ENCODE results near the gene PTGS1. TPM values are rescaled to one million over a fixed set of nuclear protein-coding genes. Genes with fewer than 3 reads are reported as not detected.
"Not testable (repeated sequence)": the region's sequence is repeated elsewhere in the genome, so short reads cannot be mapped to it uniquely, and the experiment has no call there.

Gene PTGS1
- total and polyA plus RNA-seq, 4 donors = 2.9 to 12.8 (median 5.0) TPM

DNA sequence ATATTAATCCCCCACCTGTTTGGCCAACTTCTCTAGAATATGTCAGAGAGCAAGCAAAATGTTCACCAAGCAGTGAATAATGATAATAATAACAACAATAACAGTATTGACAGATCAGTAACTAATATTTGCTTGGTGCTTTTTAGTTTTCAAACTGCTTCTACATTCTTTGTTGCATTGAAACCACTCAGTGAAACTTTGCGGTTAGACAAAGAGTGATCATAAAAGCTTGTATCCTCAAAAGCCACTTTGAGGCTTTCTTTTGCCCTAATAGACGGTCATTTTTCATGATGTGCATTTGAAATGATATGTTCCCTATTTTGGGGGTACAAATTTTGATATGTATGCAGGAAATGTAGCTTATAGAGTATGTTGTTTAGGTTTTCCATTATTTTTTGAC, 43.6 kb upstream of the PTGS1 start:
- 94 to 95% methylated on average over 2 of the region's 2 CpGs for WGBS, 2 donors
- H3K27ac ChIP-seq (ENCODE audit: low read depth in 1 of 2, low read length in 1 of 2) = no peak overlapping the region
- no peaks in the 10 kb centered on the region for H3K9me3 ChIP-seq (ENCODE audit: control insufficient read depth in 4 of 4, insufficient read depth in 3 of 4, low read length in 3 of 4)
- peaks cover 7 to 19% (median 13%) of the 10 kb centered on the region in 4 donors for H3K36me3 ChIP-seq (ENCODE audit: control insufficient read depth in 4 of 4, insufficient read depth in 4 of 4, low read length in 4 of 4)
- ATAC-seq (ENCODE audit: insufficient read depth, low FRiP score) = no peak
- H3K4me1 ChIP-seq (ENCODE audit: control insufficient read depth in 5 of 5, insufficient read depth in 5 of 5, low read length in 5 of 5) = peaks cover 0 to 12% (median 0%) of the 10 kb centered on the region in 5 donors
- no peak overlapping the region for H3K9ac ChIP-seq (ENCODE audit: insufficient read depth in 1 of 2, low read length in 2 of 2)
- H3K4me3 ChIP-seq = no peak overlapping the region
- TF ChIP-seq, protein P1, sequence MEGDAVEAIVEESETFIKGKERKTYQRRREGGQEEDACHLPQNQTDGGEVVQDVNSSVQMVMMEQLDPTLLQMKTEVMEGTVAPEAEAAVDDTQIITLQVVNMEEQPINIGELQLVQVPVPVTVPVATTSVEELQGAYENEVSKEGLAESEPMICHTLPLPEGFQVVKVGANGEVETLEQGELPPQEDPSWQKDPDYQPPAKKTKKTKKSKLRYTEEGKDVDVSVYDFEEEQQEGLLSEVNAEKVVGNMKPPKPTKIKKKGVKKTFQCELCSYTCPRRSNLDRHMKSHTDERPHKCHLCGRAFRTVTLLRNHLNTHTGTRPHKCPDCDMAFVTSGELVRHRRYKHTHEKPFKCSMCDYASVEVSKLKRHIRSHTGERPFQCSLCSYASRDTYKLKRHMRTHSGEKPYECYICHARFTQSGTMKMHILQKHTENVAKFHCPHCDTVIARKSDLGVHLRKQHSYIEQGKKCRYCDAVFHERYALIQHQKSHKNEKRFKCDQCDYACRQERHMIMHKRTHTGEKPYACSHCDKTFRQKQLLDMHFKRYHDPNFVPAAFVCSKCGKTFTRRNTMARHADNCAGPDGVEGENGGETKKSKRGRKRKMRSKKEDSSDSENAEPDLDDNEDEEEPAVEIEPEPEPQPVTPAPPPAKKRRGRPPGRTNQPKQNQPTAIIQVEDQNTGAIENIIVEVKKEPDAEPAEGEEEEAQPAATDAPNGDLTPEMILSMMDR (IDR thresholded peaks at IDR 0.05; ENCODE audit: control extremely low read depth, extremely low read depth) = no peak
- no peak for DNase-seq
- H3K27me3 ChIP-seq (ENCODE audit: control insufficient read depth in 3 of 3, insufficient read depth in 3 of 3, low read length in 2 of 3) = no peaks in the 10 kb centered on the region

DNA sequence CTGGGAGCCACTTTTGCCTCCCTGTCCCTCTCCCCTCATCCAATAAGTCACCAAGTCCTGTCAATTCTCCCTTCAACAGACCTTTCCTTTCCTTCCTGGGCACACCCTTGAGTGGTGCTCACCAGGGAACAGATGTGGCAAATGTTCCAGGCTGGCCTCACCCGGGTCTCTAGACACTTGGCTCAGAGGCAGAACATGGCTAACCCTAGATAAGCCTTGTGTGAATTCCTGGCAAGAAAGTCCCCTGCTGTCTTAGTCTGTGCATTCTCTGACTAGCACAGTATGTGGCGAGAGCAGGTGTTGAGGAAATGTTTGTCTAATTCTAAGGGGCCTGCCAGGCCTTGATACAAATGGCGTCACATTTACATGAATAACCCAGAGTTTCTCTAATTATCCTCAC, 41.2 kb upstream of the PTGS1 start:
- WGBS, 2 donors = 72 to 87% methylated on average over 3 of the region's 3 CpGs
- Histone ChIP-seq H3K27me3 (ENCODE audit: control insufficient read depth in 3 of 3, insufficient read depth in 3 of 3, low read length in 2 of 3) (no peaks in the 10 kb centered on the region), H3K9me3 (ENCODE audit: control insufficient read depth in 4 of 4, insufficient read depth in 3 of 4, low read length in 3 of 4) (no peaks in the 10 kb centered on the region)

DNA sequence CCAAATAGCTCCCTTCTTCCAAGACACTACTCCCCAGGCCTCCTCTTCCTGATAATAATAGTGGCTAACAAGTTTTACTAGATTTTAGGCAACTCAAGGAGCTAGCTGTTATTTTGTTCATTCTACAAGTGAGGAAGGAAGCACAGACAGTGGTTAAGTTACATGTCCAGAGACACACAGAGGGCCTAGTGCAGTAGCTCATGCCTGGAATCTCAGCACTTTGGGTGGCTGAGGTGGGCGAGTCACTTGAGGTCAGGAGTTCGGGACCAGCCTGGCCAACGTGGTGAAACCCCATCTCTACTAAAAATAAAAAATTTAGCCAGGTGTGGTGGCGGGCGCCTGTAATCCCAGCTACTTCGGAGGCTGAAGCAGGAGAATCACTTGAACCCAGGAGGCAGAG, 40.4 kb upstream of the PTGS1 start:
- ATAC-seq (ENCODE audit: insufficient read depth, low FRiP score); H3K36me3 ChIP-seq (ENCODE audit: control insufficient read depth in 4 of 4, insufficient read depth in 4 of 4, low read length in 4 of 4); H3K9me3 ChIP-seq (ENCODE audit: control insufficient read depth in 4 of 4, insufficient read depth in 3 of 4, low read length in 3 of 4); H3K4me3 ChIP-seq; DNase-seq; H3K4me1 ChIP-seq (ENCODE audit: control insufficient read depth in 5 of 5, insufficient read depth in 5 of 5, low read length in 5 of 5); H3K27ac ChIP-seq (ENCODE audit: low read depth in 1 of 2, low read length in 1 of 2); H3K9ac ChIP-seq (ENCODE audit: insufficient read depth in 1 of 2, low read length in 2 of 2); H3K27me3 ChIP-seq (ENCODE audit: control insufficient read depth in 3 of 3, insufficient read depth in 3 of 3, low read length in 2 of 3): not testable (repeated sequence)
- 86 to 87% methylated on average over 6 of the region's 6 CpGs for WGBS, 2 donors

More for the DNA sequence above, 41.2 kb upstream of the PTGS1 start:
- no peak for DNase-seq
- H3K27ac ChIP-seq (ENCODE audit: low read depth in 1 of 2, low read length in 1 of 2) = no peak overlapping the region
- TF ChIP-seq, protein P1 (IDR thresholded peaks at IDR 0.05; ENCODE audit: control extremely low read depth, extremely low read depth) = no peak
- peaks cover 0 to 5% (median 3%) of the 10 kb centered on the region in 4 donors for H3K36me3 ChIP-seq (ENCODE audit: control insufficient read depth in 4 of 4, insufficient read depth in 4 of 4, low read length in 4 of 4)
- H3K4me3 ChIP-seq = no peak overlapping the region
- peaks cover 0 to 10% (median 0%) of the 10 kb centered on the region in 5 donors for H3K4me1 ChIP-seq (ENCODE audit: control insufficient read depth in 5 of 5, insufficient read depth in 5 of 5, low read length in 5 of 5)
- ATAC-seq (ENCODE audit: insufficient read depth, low FRiP score) = no peak
- H3K9ac ChIP-seq (ENCODE audit: insufficient read depth in 1 of 2, low read length in 2 of 2) = no peak overlapping the region

DNA sequence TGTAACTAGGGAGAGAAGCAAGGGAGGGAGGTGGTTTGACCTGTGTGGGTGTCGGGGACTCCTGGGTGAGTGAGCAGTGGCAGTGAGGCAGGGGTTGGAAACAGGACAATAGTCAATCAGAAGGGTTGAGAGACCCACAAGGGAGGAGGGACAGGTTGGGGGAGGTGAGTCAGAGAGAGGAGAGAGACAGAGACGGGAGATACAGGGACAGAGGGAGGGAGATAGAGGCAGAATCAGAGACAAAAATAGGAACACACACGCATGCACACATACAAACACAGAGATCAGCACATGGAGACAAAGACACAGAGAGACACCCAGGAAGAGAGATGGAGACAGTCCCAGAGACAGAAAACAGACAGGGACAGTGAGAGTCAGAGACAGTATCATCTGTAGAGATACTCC, 39.3 kb upstream of the PTGS1 start:
- Histone ChIP-seq H3K9me3 (ENCODE audit: control insufficient read depth in 4 of 4, insufficient read depth in 3 of 4, low read length in 3 of 4) (no peaks in the 10 kb centered on the region), H3K36me3 (ENCODE audit: control insufficient read depth in 4 of 4, insufficient read depth in 4 of 4, low read length in 4 of 4) (peaks cover 0 to 5% (median 1%) of the 10 kb centered on the region in 4 donors), H3K4me3 (no peak overlapping the region), H3K4me1 (ENCODE audit: control insufficient read depth in 5 of 5, insufficient read depth in 5 of 5, low read length in 5 of 5) (peaks cover 0 to 10% (median 0%) of the 10 kb centered on the region in 5 donors), H3K9ac (ENCODE audit: insufficient read depth in 1 of 2, low read length in 2 of 2) (no peak overlapping the region), H3K27ac (ENCODE audit: low read depth in 1 of 2, low read length in 1 of 2) (no peak overlapping the region), H3K27me3 (ENCODE audit: control insufficient read depth in 3 of 3, insufficient read depth in 3 of 3, low read length in 2 of 3) (peaks cover 0 to 2% (median 0%) of the 10 kb centered on the region in 3 donors)
- no peak for DNase-seq
- TF ChIP-seq, protein P1 (IDR thresholded peaks at IDR 0.05; ENCODE audit: control extremely low read depth, extremely low read depth) = no peak
- WGBS, 2 donors = 80 to 84% methylated on average over 3 of the region's 3 CpGs
- no peak for ATAC-seq (ENCODE audit: insufficient read depth, low FRiP score)
